Measurements from ENCODE around the gene NOL9.
A peak's percentile ranks its signal among the peaks of the same experiment; 100 is the strongest.

Gene NOL9

GRCh38 chr1:6580593-6581409 is 26.5 kb upstream of the NOL9 start:
- H3K9ac ChIP-seq (ENCODE audit: low read length), result peak overlapping the region; percentile 75
- H3K79me2 ChIP-seq (ENCODE audit: insufficient read depth, low read length), result no peaks in the 10 kb centered on the region; the same call in 1 of the 2 replicates
- peak overlapping the region; percentile 86 for H3K27ac ChIP-seq (ENCODE audit: low read depth, low read length, poor library complexity, severe bottlenecking)
- peak overlapping the region; percentile 69 for H3K4me2 ChIP-seq (ENCODE audit: low read length)
- peak overlapping the region; percentile 76 for H3K4me3 ChIP-seq (ENCODE audit: low read depth, low read length, poor library complexity, severe bottlenecking)
- H3K9me3 ChIP-seq (ENCODE audit: low read length), result no peaks in the 10 kb centered on the region
- H4K20me1 ChIP-seq (ENCODE audit: insufficient read depth, low read length), result no peaks in the 10 kb centered on the region
- peaks cover 72% of the 10 kb centered on the region for H3K4me1 ChIP-seq (ENCODE audit: insufficient read depth, low read length, severe bottlenecking)
- no peaks in the 10 kb centered on the region for H3K9me2 ChIP-seq (ENCODE audit: low read depth, low read length)
- H3F3A ChIP-seq (ENCODE audit: insufficient read depth, low read length), result no peaks in the 10 kb centered on the region
- no peaks in the 10 kb centered on the region for H3K27me3 ChIP-seq (ENCODE audit: insufficient read depth, low read length)
- no peak overlapping the region for H2AFZ ChIP-seq (ENCODE audit: low read length)
- TF ChIP-seq EZH2 (IDR thresholded peaks at IDR 0.05; ENCODE audit: borderline replicate concordance, low read length), result no peak
- peak; percentile 25; the same call in 1 of the 2 replicates for TF ChIP-seq CTCF (IDR thresholded peaks at IDR 0.05; ENCODE audit: low read length)
- peaks cover 22% of the 10 kb centered on the region; the same call in 1 of the 2 replicates for H3K36me3 ChIP-seq (ENCODE audit: insufficient read depth, low read length)

DNA sequence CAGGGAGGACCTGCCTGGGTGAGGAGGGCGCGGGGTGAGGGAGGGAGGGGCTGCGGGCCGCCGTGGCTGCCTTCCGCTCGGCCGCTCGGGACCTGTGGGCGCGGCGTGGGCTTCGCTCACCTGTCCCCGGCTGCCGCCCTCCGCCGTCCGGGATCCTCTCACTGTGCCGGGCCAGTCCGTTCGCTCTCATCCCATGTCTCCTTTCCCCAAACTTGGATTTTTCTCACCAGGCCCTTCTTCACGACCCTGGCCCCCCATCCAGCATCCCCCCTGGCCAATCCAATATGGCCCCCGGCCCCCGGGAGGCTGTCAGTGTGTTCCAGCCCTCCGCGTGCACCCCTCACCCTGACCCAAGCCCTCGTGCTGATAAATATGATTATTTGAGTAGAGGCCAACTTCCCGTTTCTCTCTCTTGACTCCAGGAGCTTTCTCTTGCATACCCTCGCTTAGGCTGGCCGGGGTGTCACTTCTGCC is 25.8 kb upstream of the NOL9 start:
- no peaks in the 10 kb centered on the region for H3K9me3 ChIP-seq (ENCODE audit: low read length)
- no peaks in the 10 kb centered on the region for H4K20me1 ChIP-seq (ENCODE audit: insufficient read depth, low read length)
- peak overlapping the region; percentile 76 for H3K4me3 ChIP-seq (ENCODE audit: low read depth, low read length, poor library complexity, severe bottlenecking)
- H3K9ac ChIP-seq (ENCODE audit: low read length), result peak overlapping the region; percentile 75
- H3K79me2 ChIP-seq (ENCODE audit: insufficient read depth, low read length), result no peaks in the 10 kb centered on the region
- peaks cover 66% of the 10 kb centered on the region for H3K4me1 ChIP-seq (ENCODE audit: insufficient read depth, low read length, severe bottlenecking)
- H3K9me2 ChIP-seq (ENCODE audit: low read depth, low read length), result no peaks in the 10 kb centered on the region
- H3K27ac ChIP-seq (ENCODE audit: low read depth, low read length, poor library complexity, severe bottlenecking), result peak overlapping the region; percentile 86
- peaks cover 17% of the 10 kb centered on the region; the same call in 1 of the 2 replicates for H3K36me3 ChIP-seq (ENCODE audit: insufficient read depth, low read length)
- H2AFZ ChIP-seq (ENCODE audit: low read length), result no peak overlapping the region
- H3K4me2 ChIP-seq (ENCODE audit: low read length), result peak overlapping the region; percentile 69
- no peaks in the 10 kb centered on the region for H3K27me3 ChIP-seq (ENCODE audit: insufficient read depth, low read length)
- TF ChIP-seq CTCF (IDR thresholded peaks at IDR 0.05; ENCODE audit: low read length), result no peak
- no peak for TF ChIP-seq EZH2 (IDR thresholded peaks at IDR 0.05; ENCODE audit: borderline replicate concordance, low read length)
- H3F3A ChIP-seq (ENCODE audit: insufficient read depth, low read length), result no peaks in the 10 kb centered on the region

- H3K9me2 ChIP-seq (ENCODE audit: low read depth, low read length), result no peaks in the 10 kb centered on the region
- H3K36me3 ChIP-seq (ENCODE audit: insufficient read depth, low read length), result peaks cover 17% of the 10 kb centered on the region; the same call in 1 of the 2 replicates
- H3F3A ChIP-seq (ENCODE audit: insufficient read depth, low read length), result no peaks in the 10 kb centered on the region
- peak within 1 kb of the TSS; percentile 77 for H3K9ac ChIP-seq (ENCODE audit: low read length)
- peak within 1 kb of the TSS; percentile 69 for H3K4me2 ChIP-seq (ENCODE audit: low read length)
- H4K20me1 ChIP-seq (ENCODE audit: insufficient read depth, low read length), result no peaks in the 10 kb centered on the region
- peak within 1 kb of the TSS; percentile 86 for H3K27ac ChIP-seq (ENCODE audit: low read depth, low read length, poor library complexity, severe bottlenecking)
- TF ChIP-seq EZH2 (IDR thresholded peaks at IDR 0.05; ENCODE audit: borderline replicate concordance, low read length), result no peak
- TF ChIP-seq CTCF (IDR thresholded peaks at IDR 0.05; ENCODE audit: low read length), result no peak
- no peaks in the 10 kb centered on the region for H3K27me3 ChIP-seq (ENCODE audit: insufficient read depth, low read length)
- H3K79me2 ChIP-seq (ENCODE audit: insufficient read depth, low read length), result no peaks in the 10 kb centered on the region
- H3K4me3 ChIP-seq (ENCODE audit: low read depth, low read length, poor library complexity, severe bottlenecking), result peak within 1 kb of the TSS; percentile 76
- H3K4me1 ChIP-seq (ENCODE audit: insufficient read depth, low read length, severe bottlenecking), result peaks cover 65% of the 10 kb centered on the region
- no peak within 1 kb of the TSS for H2AFZ ChIP-seq (ENCODE audit: low read length)
- no peaks in the 10 kb centered on the region for H3K9me3 ChIP-seq (ENCODE audit: low read length)
These were observed 25.2 kb upstream of the NOL9 start, which contains the start of gene ZBTB48 for GRCh38 chr1:6579374-6580118. ZBTB48 (plus strand) TSS chr1:6579994; CDS start chr1:6580610, 616 bp downstream.

Measured in OCI-LY1 (cell line).